IMR-90 (cell line): ENCODE measurements around the gene COA1. TPM values are rescaled to one million over a fixed set of nuclear protein-coding genes. Genes with fewer than 3 reads are reported as not detected.
"Not testable (repeated sequence)": the region's sequence is repeated elsewhere in the genome, so short reads cannot be mapped to it uniquely, and the experiment has no call there.

Experiments
- ATAC-seq: fragments of 200-7000 bp; cut with Tn5 transposase; 2 replicates; pipeline ENCODE4 v1.9.1; 2020; ENCODE audit warnings: low read depth, mild to moderate bottlenecking, moderate library complexity
- BruUV-seq: library from RNA; stranded (reverse); fragments of 400-500 nt; replicated peaks from 2 replicates; lab custom pipeline; 2021; lab: Mats Ljungman, UMichigan
- CTCF ChIA-PET: fragments of 300-600 bp; formaldehyde crosslinking; extraction: SDS; loops from one replicate; lab custom pipeline; 2021; ENCODE audit warnings: antibody characterized with exemption; lab: Yijun Ruan, JAX
- POLR2A ChIA-PET: fragments of 300-600 bp; sonication (Branson Sonifier 250); formaldehyde crosslinking; loops from one replicate; lab custom pipeline; 2022; ENCODE audit warnings: antibody characterized with exemption; ENCODE audit not compliant: unreplicated experiment; lab: Charles Lee
- DNase-seq: peaks from one replicate; pipeline ENCODE4 v3.0.0; 2013
- H2AFZ ChIP-seq: replicated peaks from 2 replicates; pipeline ENCODE3; 2013; ENCODE audit warnings: low read length, mild to moderate bottlenecking; ENCODE audit not compliant: poor library complexity
- H2AK5ac ChIP-seq: 2 replicates; pipeline ENCODE4 v1.6.1; 2013; ENCODE audit warnings: low read depth, low read length, inconsistent platforms
- H2AK9ac ChIP-seq: replicated peaks from 2 replicates; pipeline ENCODE3; 2013; ENCODE audit warnings: mild to moderate bottlenecking, low read depth, low read length, moderate library complexity; ENCODE audit not compliant: poor library complexity
- H2BK120ac ChIP-seq: 2 replicates; pipeline ENCODE4 v1.6.1; 2013; ENCODE audit warnings: low read depth, low read length, inconsistent platforms
- H2BK15ac ChIP-seq: 3 replicates; pipeline ENCODE4 v1.6.1; 2013; ENCODE audit warnings: low read depth, low read length, inconsistent platforms
- H2BK20ac ChIP-seq: 2 replicates; pipeline ENCODE4 v1.6.1; 2013; ENCODE audit warnings: low read depth, mild to moderate bottlenecking, inconsistent platforms, low read length, moderate library complexity
- H2BK5ac ChIP-seq: 2 replicates; pipeline ENCODE4 v1.6.1; 2013; ENCODE audit warnings: mild to moderate bottlenecking, low read depth, low read length, inconsistent platforms; ENCODE audit not compliant: poor library complexity, severe bottlenecking
- H3K14ac ChIP-seq: replicated peaks from 2 replicates; pipeline ENCODE4 v1.6.1; 2013; ENCODE audit warnings: low read depth, low read length, inconsistent platforms
- H3K18ac ChIP-seq: 2 replicates; pipeline ENCODE4 v1.6.1; 2013; ENCODE audit warnings: low read depth, low read length, control low read depth
- H3K23ac ChIP-seq: 2 replicates; pipeline ENCODE4 v1.6.1; 2013; ENCODE audit warnings: low read depth, low read length, inconsistent platforms
- H3K27ac ChIP-seq: 2 replicates; pipeline ENCODE4 v1.5.1; 2013; ENCODE audit warnings: mild to moderate bottlenecking, control low read depth, low read length; ENCODE audit not compliant: insufficient read depth
- H3K27me3 ChIP-seq: 2 replicates; pipeline ENCODE4 v1.6.1; 2013; ENCODE audit warnings: low read length; ENCODE audit not compliant: control insufficient read depth, insufficient read depth
- H3K36me3 ChIP-seq: 2 replicates; pipeline ENCODE4 v1.6.1; 2013; ENCODE audit warnings: low read length, mixed read lengths; ENCODE audit not compliant: control insufficient read depth, insufficient read depth
- H3K4ac ChIP-seq: 2 replicates; pipeline ENCODE4 v1.6.1; 2013; ENCODE audit warnings: low read depth, low read length, inconsistent platforms
- H3K4me1 ChIP-seq: 2 replicates; pipeline ENCODE4 v1.6.1; 2013; ENCODE audit warnings: low read length, mixed read lengths; ENCODE audit not compliant: control insufficient read depth, insufficient read depth
- H3K4me2 ChIP-seq: 2 replicates; pipeline ENCODE4 v1.6.1; 2013; ENCODE audit warnings: low read depth, mild to moderate bottlenecking, control low read depth, low read length, moderate library complexity
- H3K4me3 ChIP-seq: 2 replicates; pipeline ENCODE4 v1.5.1; 2013; ENCODE audit warnings: low read depth, mild to moderate bottlenecking, control low read depth, low read length, moderate library complexity; ENCODE audit not compliant: insufficient read depth
- H3K56ac ChIP-seq: 2 replicates; pipeline ENCODE4 v1.6.1; 2013; ENCODE audit warnings: low read length, inconsistent platforms; ENCODE audit not compliant: insufficient read depth; ENCODE audit errors: extremely low read depth
- H3K79me1 ChIP-seq, 2 experiments: 2 replicates each; pipeline ENCODE4 v1.6.1; 2013; ENCODE audit warnings: low read length in 2 of 2, inconsistent platforms in 1 of 2, low read depth in 1 of 2
- H3K9ac ChIP-seq: 2 replicates; pipeline ENCODE4 v1.6.1; 2013; ENCODE audit warnings: low read depth, low read length, control low read depth
- H3K9me1 ChIP-seq: 2 replicates; pipeline ENCODE4 v1.6.1; 2013; ENCODE audit warnings: low read length, inconsistent platforms; ENCODE audit not compliant: insufficient read depth
- H3K9me3 ChIP-seq: 2 replicates; pipeline ENCODE4 v1.6.1; 2013; ENCODE audit warnings: low read length; ENCODE audit not compliant: control insufficient read depth, insufficient read depth
- H4K20me1 ChIP-seq: 2 replicates; pipeline ENCODE4 v1.6.1; 2013; ENCODE audit warnings: low read length, inconsistent platforms; ENCODE audit not compliant: insufficient read depth
- H4K5ac ChIP-seq: 2 replicates; pipeline ENCODE4 v1.6.1; 2013; ENCODE audit warnings: mild to moderate bottlenecking, low read depth, low read length, control low read depth
- H4K8ac ChIP-seq, 2 experiments: 2 replicates each; pipeline ENCODE4 v1.6.1; 2013; ENCODE audit warnings: low read depth in 2 of 2, low read length in 2 of 2, control low read depth in 1 of 2, inconsistent platforms in 1 of 2
- H4K91ac ChIP-seq: 2 replicates; pipeline ENCODE4 v1.6.1; 2013; ENCODE audit warnings: low read depth, low read length, inconsistent platforms; ENCODE audit not compliant: insufficient read depth
- WGBS, 2 experiments: methylation state at CpG; one replicate each; pipeline versions ENCODE4 v1.1.5 to v1.1.7; 2013; ENCODE audit warnings: missing lambda C conversion rate in 2 of 2; ENCODE audit not compliant: insufficient read length in 1 of 2; ENCODE audit errors: extremely low coverage in 2 of 2; 5-methylcytosine and 5-hydroxymethylcytosine counted together
- dilution Hi-C: fragments of 300-500 bp; cut with HindIII; formaldehyde crosslinking; loops from one replicate; pipeline ENCODE4 v1.14.3; 2018; ENCODE audit warnings: low sequenced_read_pairs; ENCODE audit not compliant: unreplicated experiment
- in situ Hi-C: fragments of 300-500 bp; cut with MboI; formaldehyde crosslinking; loops from 3 replicates; pipeline ENCODE4 v1.14.3; 2019; ENCODE audit warnings: low sequenced_read_pairs, inconsistent platforms, mixed read lengths
- intact Hi-C: fragments of 100-400 bp; cut with micrococcal nuclease; formaldehyde crosslinking; loops from 2 replicates; pipeline ENCODE4 v1.10.0; 2022
- polyA plus RNA-seq, 3 experiments: library from polyadenylated mRNA; depleted of rRNA; stranded (reverse); fragments of >200 nt; gene quantifications; 2 replicates each; pipeline ENCODE4 v1.2.3, GENCODE V29; 2012; ENCODE audit warnings: low replicate concordance in 1 of 3
- total RNA-seq: library from RNA; depleted of rRNA; stranded (reverse); fragments of >200 nt; gene quantifications from 2 replicates; pipeline ENCODE4 v1.2.3, GENCODE V29; 2012

The COA1 gene
- total and polyA plus RNA-seq, 2 of the 4 experiments (the other 2 are of a cell fraction) = 34.2 to 59.5 TPM

DNA sequence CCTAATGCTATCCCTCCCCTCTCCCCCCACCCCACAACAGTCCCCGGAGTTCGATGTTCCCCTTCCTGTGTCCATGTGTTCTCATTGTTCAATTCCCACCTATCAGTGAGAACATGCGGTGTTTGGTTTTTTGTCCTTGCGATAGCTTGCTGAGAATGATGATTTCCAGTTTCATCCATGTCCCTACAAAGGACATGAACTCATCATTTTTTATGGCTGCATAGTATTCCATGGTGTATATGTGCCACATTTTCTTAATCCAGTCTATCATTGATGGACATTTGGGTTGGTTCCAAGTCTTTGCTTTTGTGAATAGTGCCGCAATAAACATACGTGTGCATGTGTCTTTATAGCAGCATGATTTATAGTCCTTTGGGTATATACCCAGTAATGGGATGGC is 43.9 kb upstream of the COA1 start:
- H3K27ac ChIP-seq, H4K8ac ChIP-seq, H2BK20ac ChIP-seq, H4K20me1 ChIP-seq, in situ Hi-C loops, H3K9ac ChIP-seq, H3K56ac ChIP-seq, ATAC-seq, H3K4me3 ChIP-seq, H2AK9ac ChIP-seq, H3K14ac ChIP-seq, H3K36me3 ChIP-seq, intact Hi-C loops, H3K4me2 ChIP-seq, H2BK120ac ChIP-seq, CTCF ChIA-PET, H3K79me1 ChIP-seq, H2AK5ac ChIP-seq, dilution Hi-C loops, H3K4ac ChIP-seq, DNase-seq, H4K5ac ChIP-seq, H2BK15ac ChIP-seq, BruUV-seq, H3K9me1 ChIP-seq, H4K91ac ChIP-seq, H3K9me3 ChIP-seq, H3K4me1 ChIP-seq, H3K23ac ChIP-seq, POLR2A ChIA-PET, H3K27me3 ChIP-seq, H3K18ac ChIP-seq, H2BK5ac ChIP-seq, H2AFZ ChIP-seq: not testable (repeated sequence)
- no CpG with 5 or more reads among the region's 6 CpGs for WGBS, 2 experiments
